ENCODE data around the gene FMN1.
"Not testable (repeated sequence)": the region's sequence is repeated elsewhere in the genome, so short reads cannot be mapped to it uniquely, and the experiment has no call there.

Gene FMN1

GRCh38 chr15:32965897-32966296, 228.6 kb downstream of the FMN1 start:
- no peak for DNase-seq

GRCh38 chr15:32959077-32959476, 235.4 kb downstream of the FMN1 start:
- DNase-seq, result no peak

GRCh38 chr15:32957219-32957618, 237.3 kb downstream of the FMN1 start:
- peak; percentile 18 for DNase-seq

- DNase-seq, result no peak
Measured at GRCh38 chr15:32956711-32957110, 237.8 kb downstream of the FMN1 start.

GRCh38 chr15:32956006-32956405, 238.5 kb downstream of the FMN1 start:
- no peak for DNase-seq

- no peak for DNase-seq
Measured at GRCh38 chr15:32953533-32953910, 241.0 kb downstream of the FMN1 start.

GRCh38 chr15:32952901-32953532, 241.5 kb downstream of the FMN1 start:
- DNase-seq, result no peak

GRCh38 chr15:32951736-32952464, 242.6 kb downstream of the FMN1 start:
- DNase-seq, result no peak

- not testable (repeated sequence) for DNase-seq
Measured at GRCh38 chr15:32950051-32950450, 244.5 kb downstream of the FMN1 start.

- DNase-seq, result no peak
Measured at GRCh38 chr15:32946210-32946609, 248.3 kb downstream of the FMN1 start.

- no peak for DNase-seq
Measured at GRCh38 chr15:32944431-32944830, 250.1 kb downstream of the FMN1 start.

GRCh38 chr15:32943711-32944110, 250.8 kb downstream of the FMN1 start:
- DNase-seq, result no peak

GRCh38 chr15:32942401-32942841, 252.1 kb downstream of the FMN1 start:
- DNase-seq, result no peak

GRCh38 chr15:32941823-32942222, 252.7 kb downstream of the FMN1 start:
- no peak for DNase-seq

- DNase-seq, result no peak
Measured at GRCh38 chr15:32936976-32937375, 257.5 kb downstream of the FMN1 start.

- no peak for DNase-seq
Measured at GRCh38 chr15:32936283-32936918, 258.1 kb downstream of the FMN1 start.

GRCh38 chr15:32935139-32935538, 259.4 kb downstream of the FMN1 start:
- no peak for DNase-seq

GRCh38 chr15:32933236-32933635, 261.3 kb downstream of the FMN1 start:
- DNase-seq, result no peak

GRCh38 chr15:32928876-32929275, 265.6 kb downstream of the FMN1 start:
- DNase-seq, result no peak

GRCh38 chr15:32927124-32927523, 267.4 kb downstream of the FMN1 start:
- no peak for DNase-seq

- no peak for DNase-seq
Measured at GRCh38 chr15:32923176-32923575, 271.3 kb downstream of the FMN1 start.

- no peak for DNase-seq
Measured at GRCh38 chr15:32922541-32922940, 272.0 kb downstream of the FMN1 start.

GRCh38 chr15:32919749-32920414, 274.6 kb downstream of the FMN1 start:
- DNase-seq, result no peak

GRCh38 chr15:32918547-32918946, 276.0 kb downstream of the FMN1 start:
- DNase-seq, result no peak
